T-helper 1 cell treated with Interleukin-12 subunit alpha and Interleukin-12 subunit beta and Interleukin-4 antibody, amounts not matched to agents 30 ng/mL and 1 ng/mL, for 36 hours (primary cell): ENCODE data around the gene GFPT1. TPM values are rescaled to one million over a fixed set of nuclear protein-coding genes. Genes with fewer than 3 reads are reported as not detected.
"Not testable (repeated sequence)": the region's sequence is repeated elsewhere in the genome, so short reads cannot be mapped to it uniquely, and the experiment has no call there.

Experiments used
- intact Hi-C: fragments of 100-400 bp; cut with micrococcal nuclease; formaldehyde crosslinking; loops from one replicate; pipeline ENCODE4 v1.15.1; 2024
- total RNA-seq: library from RNA; stranded (reverse); gene quantifications from 2 replicates; pipeline ENCODE4 v1.2.3, GENCODE V29; 2022

The GFPT1 gene
- total RNA-seq = 37.9 and 38.9 TPM in 2 replicates

- intact Hi-C loops = loop anchor here (1.0 to 5.0 kb wide), 11 partner anchors 12 to 1608 kb away; partner anchors contain the start of genes ADD2, APLF, C2orf42 and FBXO48
These were observed at the start of gene GFPT1 for GRCh38 chr2:69386789-69387734. GFPT1 (minus strand) TSS chr2:69387227; CDS start chr2:69387071, 156 bp downstream.

- intact Hi-C loops = loop anchor here (1.0 to 5.0 kb wide), 6 partner anchors 41 to 1278 kb away; no protein-coding TSS in a partner anchor
These were observed 49.5 kb upstream of the GFPT1 start for GRCh38 chr2:69436596-69436937.

- intact Hi-C loops = loop anchor here (5.0 kb wide), 1 partner anchor 43 kb away; no protein-coding TSS in a partner anchor
These were observed 47.7 kb upstream of the GFPT1 start for GRCh38 chr2:69434753-69435152.

GRCh38 chr2:69429491-69430183 is 42.6 kb upstream of the GFPT1 start:
- intact Hi-C loops = no loop called here

GRCh38 chr2:69428981-69429380 is 42.0 kb upstream of the GFPT1 start:
- intact Hi-C loops = no loop called here

- intact Hi-C loops = no loop called here
These were observed 37.4 kb upstream of the GFPT1 start for GRCh38 chr2:69424419-69424818.

GRCh38 chr2:69422198-69422597 is 35.2 kb upstream of the GFPT1 start:
- intact Hi-C loops = no loop called here

GRCh38 chr2:69419111-69419510 is 32.1 kb upstream of the GFPT1 start:
- intact Hi-C loops = not testable (repeated sequence)

- intact Hi-C loops = no loop called here
These were observed 29.1 kb upstream of the GFPT1 start for GRCh38 chr2:69416147-69416546.

- intact Hi-C loops = no loop called here
These were observed 24.1 kb upstream of the GFPT1 start for GRCh38 chr2:69411120-69411519.

GRCh38 chr2:69405306-69405705 is 18.3 kb upstream of the GFPT1 start:
- intact Hi-C loops = no loop called here

- intact Hi-C loops = no loop called here
These were observed 13.1 kb upstream of the GFPT1 start for GRCh38 chr2:69400121-69400520.

GRCh38 chr2:69397234-69397633 is 10.2 kb upstream of the GFPT1 start:
- intact Hi-C loops = no loop called here

GRCh38 chr2:69395866-69396265 is 8.8 kb upstream of the GFPT1 start:
- intact Hi-C loops = no loop called here

- intact Hi-C loops = no loop called here
These were observed 6.9 kb upstream of the GFPT1 start for GRCh38 chr2:69393963-69394362.

- intact Hi-C loops = no loop called here
These were observed 3.4 kb upstream of the GFPT1 start for GRCh38 chr2:69390471-69390870.

- intact Hi-C loops = no loop called here
These were observed 3.0 kb upstream of the GFPT1 start for GRCh38 chr2:69390001-69390400.

- intact Hi-C loops = loop anchor here (5.0 kb wide), 4 partner anchors 903 to 1378 kb away; partner anchors contain the start of genes ADD2, APLF, FBXO48 and SNRPG
These were observed 2.2 kb upstream of the GFPT1 start for GRCh38 chr2:69389271-69389670.

GRCh38 chr2:69387770-69388481 is 899 bp upstream of the GFPT1 start:
- intact Hi-C loops = loop anchor here (1.0 to 5.0 kb wide), 10 partner anchors 49 to 1607 kb away; partner anchors contain the start of genes ADD2, APLF, C2orf42 and FBXO48

GRCh38 chr2:69386360-69386759 is 667 bp downstream of the GFPT1 start:
- intact Hi-C loops = loop anchor here (1.0 to 5.0 kb wide), 7 partner anchors 11 to 1381 kb away; partner anchors contain the start of genes ADD2, APLF, C2orf42 and FBXO48
